ENCODE data around the gene JAKMIP2.
A peak's percentile ranks its signal among the peaks of the same experiment; 100 is the strongest.
"Not testable (repeated sequence)": the region's sequence is repeated elsewhere in the genome, so short reads cannot be mapped to it uniquely, and the experiment has no call there.

JAKMIP2 gene

GRCh38 chr5:147804334-147804733, 21.8 kb upstream of the JAKMIP2 start:
- TF ChIP-seq, protein P1, sequence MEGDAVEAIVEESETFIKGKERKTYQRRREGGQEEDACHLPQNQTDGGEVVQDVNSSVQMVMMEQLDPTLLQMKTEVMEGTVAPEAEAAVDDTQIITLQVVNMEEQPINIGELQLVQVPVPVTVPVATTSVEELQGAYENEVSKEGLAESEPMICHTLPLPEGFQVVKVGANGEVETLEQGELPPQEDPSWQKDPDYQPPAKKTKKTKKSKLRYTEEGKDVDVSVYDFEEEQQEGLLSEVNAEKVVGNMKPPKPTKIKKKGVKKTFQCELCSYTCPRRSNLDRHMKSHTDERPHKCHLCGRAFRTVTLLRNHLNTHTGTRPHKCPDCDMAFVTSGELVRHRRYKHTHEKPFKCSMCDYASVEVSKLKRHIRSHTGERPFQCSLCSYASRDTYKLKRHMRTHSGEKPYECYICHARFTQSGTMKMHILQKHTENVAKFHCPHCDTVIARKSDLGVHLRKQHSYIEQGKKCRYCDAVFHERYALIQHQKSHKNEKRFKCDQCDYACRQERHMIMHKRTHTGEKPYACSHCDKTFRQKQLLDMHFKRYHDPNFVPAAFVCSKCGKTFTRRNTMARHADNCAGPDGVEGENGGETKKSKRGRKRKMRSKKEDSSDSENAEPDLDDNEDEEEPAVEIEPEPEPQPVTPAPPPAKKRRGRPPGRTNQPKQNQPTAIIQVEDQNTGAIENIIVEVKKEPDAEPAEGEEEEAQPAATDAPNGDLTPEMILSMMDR (IDR thresholded peaks at IDR 0.05; ENCODE audit: insufficient read depth, low read depth, low read length, missing control alignments), result no peak
- DNase-seq (ENCODE audit: low read depth), result no peak
- H3K4me3 ChIP-seq (ENCODE audit: low read length), result no peak overlapping the region

- H3K4me3 ChIP-seq (ENCODE audit: low read length), result no peak overlapping the region
- TF ChIP-seq, protein P1 (IDR thresholded peaks at IDR 0.05; ENCODE audit: insufficient read depth, low read depth, low read length, missing control alignments), result no peak
- DNase-seq (ENCODE audit: low read depth), result no peak
Observed at GRCh38 chr5:147803926-147804325, 21.4 kb upstream of the JAKMIP2 start.

DNA sequence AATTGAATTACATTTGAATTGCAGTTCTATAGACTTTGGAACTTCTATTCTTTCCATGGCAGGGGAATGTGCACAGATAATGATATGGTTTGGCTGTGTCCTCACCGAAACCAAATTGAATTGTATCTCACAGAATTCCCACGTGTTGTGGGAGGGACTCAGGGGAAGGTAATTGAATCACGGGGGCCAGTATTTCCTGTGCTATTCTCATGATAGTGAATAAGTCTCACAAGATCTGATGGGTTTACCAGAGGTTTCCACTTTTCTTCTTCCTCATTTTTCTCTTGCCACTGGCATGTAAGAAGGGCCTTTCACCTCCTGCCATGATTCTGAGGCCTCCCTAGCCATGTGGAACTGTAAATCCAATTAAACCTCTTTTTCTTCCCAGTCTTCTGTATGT, 20.6 kb upstream of the JAKMIP2 start:
- not testable (repeated sequence) for DNase-seq (ENCODE audit: low read depth); H3K4me3 ChIP-seq (ENCODE audit: low read length)

DNA sequence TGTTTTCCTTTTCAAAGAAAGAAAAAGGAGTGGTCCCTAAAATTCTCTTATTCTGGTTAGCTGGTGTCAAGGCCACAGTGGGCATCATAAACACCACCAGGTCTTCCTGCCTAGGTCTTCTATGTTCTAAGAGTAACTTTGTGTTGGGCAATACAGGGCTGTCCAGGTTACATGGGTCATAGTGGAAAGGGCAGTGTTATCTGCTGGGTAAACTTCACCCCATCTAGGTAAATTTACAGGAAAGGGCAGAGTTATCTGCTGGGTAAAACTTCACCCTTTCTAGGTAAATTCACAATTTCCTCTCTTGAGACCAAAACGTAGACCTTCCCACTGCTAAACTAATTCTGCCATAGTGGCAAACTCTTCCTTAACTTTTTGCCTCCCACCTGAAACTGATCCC, 18.9 kb upstream of the JAKMIP2 start:
- TF ChIP-seq, protein P1 (IDR thresholded peaks at IDR 0.05; ENCODE audit: insufficient read depth, low read depth, low read length, missing control alignments), result no peak
- no peak for DNase-seq (ENCODE audit: low read depth)
- no peak overlapping the region for H3K4me3 ChIP-seq (ENCODE audit: low read length)

- TF ChIP-seq, protein P1 (IDR thresholded peaks at IDR 0.05; ENCODE audit: insufficient read depth, low read depth, low read length, missing control alignments), result no peak
- no peak for DNase-seq (ENCODE audit: low read depth)
- no peak overlapping the region for H3K4me3 ChIP-seq (ENCODE audit: low read length)
Observed at GRCh38 chr5:147800491-147800890, 18.0 kb upstream of the JAKMIP2 start.

DNA sequence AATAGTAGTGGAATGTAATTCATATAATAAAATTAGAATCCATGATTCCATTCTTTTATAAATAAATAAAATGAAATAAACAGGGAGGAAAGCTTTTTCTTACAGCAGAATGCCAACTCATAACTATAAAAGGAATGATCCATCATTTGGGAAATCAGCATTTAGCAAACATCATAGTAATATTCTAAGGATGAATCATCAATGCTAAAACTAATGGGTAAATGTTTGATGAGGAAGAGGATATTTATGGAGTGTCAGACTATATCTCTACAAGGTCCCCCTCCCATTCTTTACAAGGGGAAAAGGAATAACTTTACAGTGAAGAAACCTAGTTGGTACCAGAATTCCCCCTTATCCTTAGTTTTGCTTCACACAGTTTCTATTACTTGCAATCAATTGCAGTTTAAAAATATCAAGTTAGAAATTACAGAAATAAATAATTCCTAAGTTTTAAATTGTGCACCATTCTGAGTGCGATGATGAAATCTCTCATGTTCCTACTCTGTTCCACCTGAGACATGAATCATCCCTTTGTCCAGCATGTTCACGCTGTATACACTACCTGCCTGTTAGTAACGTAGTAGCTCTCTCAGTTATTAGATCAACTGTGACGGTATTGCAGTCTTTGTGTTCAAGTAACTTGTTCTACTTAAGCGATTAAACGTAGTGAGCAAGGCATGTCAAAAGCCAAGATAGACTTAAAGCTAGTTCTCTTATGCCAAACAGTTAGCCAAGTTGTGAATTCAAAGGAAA, 14.2 kb upstream of the JAKMIP2 start:
- TF ChIP-seq, protein P1 (IDR thresholded peaks at IDR 0.05; ENCODE audit: insufficient read depth, low read depth, low read length, missing control alignments), result no peak
- H3K4me3 ChIP-seq (ENCODE audit: low read length), result no peak overlapping the region
- peak; percentile 78 for DNase-seq (ENCODE audit: low read depth)

GRCh38 chr5:147791181-147791580, 8.7 kb upstream of the JAKMIP2 start:
- DNase-seq (ENCODE audit: low read depth), result no peak
- TF ChIP-seq, protein P1 (IDR thresholded peaks at IDR 0.05; ENCODE audit: insufficient read depth, low read depth, low read length, missing control alignments), result no peak
- no peak overlapping the region for H3K4me3 ChIP-seq (ENCODE audit: low read length)

All from epithelial cell of esophagus (primary cell).